Mesodermal cell (in vitro differentiated cells): ENCODE measurements around the gene RHOT2.

Experiments
- H3K27ac ChIP-seq: 2 replicates; pipeline ENCODE4 v1.7.0; 2013; ENCODE audit warnings: mild to moderate bottlenecking, low read depth, low read length, moderate library complexity; ENCODE audit not compliant: severe bottlenecking
- H3K36me3 ChIP-seq: 2 replicates; pipeline ENCODE4 v1.7.1; 2013; ENCODE audit warnings: mild to moderate bottlenecking, low read length, moderate library complexity; ENCODE audit not compliant: control insufficient read depth, insufficient read depth
- H3K4me1 ChIP-seq: one replicate; pipeline ENCODE4 v1.7.1; 2013; ENCODE audit warnings: mild to moderate bottlenecking, low read length; ENCODE audit not compliant: insufficient read depth, control insufficient read depth, poor library complexity, severe bottlenecking
- H3K4me3 ChIP-seq: 2 replicates; pipeline ENCODE4 v1.7.0; 2013; ENCODE audit warnings: low read length, control low read depth, mild to moderate bottlenecking; ENCODE audit not compliant: insufficient read depth, poor library complexity, severe bottlenecking; ENCODE audit errors: extremely low read depth
- H3K9me3 ChIP-seq: 2 replicates; pipeline ENCODE4 v1.7.1; 2013; ENCODE audit warnings: mild to moderate bottlenecking, low read length, moderate library complexity; ENCODE audit not compliant: control insufficient read depth
- WGBS, 2 experiments: methylation state at CpG; one replicate each; pipeline ENCODE4 v1.1.5; 2013; ENCODE audit warnings: missing lambda C conversion rate in 2 of 2; ENCODE audit not compliant: insufficient coverage in 2 of 2; 5-methylcytosine and 5-hydroxymethylcytosine counted together

RHOT2 gene

DNA sequence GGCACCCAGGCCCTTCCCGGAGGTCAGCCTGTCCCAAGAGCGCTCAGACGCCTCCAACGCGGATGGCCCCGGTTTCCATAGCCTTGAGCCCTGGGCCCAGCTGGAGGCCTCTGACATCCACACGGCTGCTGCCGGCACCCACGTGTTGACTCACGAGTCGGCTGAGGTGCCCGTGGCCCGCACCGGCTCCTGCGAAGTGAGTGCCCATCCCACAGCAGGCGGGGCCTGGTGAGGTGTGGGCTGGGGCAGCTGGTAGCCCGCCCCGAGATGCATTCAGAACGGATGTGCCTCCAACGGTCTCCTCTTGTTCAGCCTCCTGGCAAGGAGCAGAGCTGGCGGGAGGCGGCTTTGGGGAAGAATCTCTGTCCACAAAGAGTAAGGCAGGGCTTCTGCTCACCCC is 16.1 kb upstream of the RHOT2 start:
- Histone ChIP-seq H3K9me3 (no peaks in the 10 kb centered on the region), H3K27ac (no peak overlapping the region)
- 93 to 95% methylated on average over 19 to 22 of the region's 22 CpGs for WGBS, 2 experiments

DNA sequence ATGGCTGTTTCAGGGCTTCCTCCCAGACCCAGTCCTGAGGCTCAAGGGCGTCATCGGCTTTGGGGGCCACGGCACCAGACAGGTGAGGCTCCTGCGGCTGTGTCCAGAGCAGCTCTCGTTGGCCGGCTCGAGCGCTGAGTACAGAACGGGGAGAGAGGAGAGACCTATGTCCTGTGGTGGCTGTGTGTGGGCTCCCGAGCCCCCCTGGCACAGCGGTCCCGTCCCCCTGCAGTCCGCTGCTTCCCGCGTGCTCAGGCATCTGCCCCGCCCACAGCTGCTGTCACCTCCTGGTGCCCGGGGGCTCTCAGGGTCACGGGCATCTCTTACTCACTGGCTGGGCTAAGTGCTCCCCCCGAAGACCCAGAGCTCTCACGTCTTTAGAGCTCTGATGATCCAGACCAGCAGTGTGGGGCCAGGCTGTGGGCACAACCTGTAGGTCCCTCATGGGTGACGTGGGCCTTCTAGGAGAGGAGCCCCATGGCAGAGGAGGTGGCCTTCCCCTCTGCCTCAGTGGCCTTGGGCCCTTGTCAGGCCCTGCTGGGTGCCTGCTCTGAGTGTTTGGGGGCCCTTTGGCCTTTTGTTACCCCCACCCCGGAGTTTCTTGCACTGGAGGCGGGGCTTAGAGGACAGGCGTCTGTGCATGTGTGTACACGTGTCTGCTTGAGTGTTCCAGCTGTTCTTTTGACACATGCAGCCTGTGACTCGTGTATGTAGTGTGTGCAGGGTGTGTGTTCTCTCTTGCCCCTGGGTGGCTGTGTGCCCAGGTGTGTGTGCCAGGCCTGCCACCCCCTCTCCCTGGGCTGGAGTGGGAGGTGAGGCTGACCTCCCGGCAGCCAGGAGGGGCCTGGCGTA is 15.3 kb upstream of the RHOT2 start:
- Histone ChIP-seq H3K9me3 (no peaks in the 10 kb centered on the region), H3K4me3 (no peak overlapping the region), H3K36me3 (peaks cover 20% of the 10 kb centered on the region), H3K27ac (no peak overlapping the region), H3K4me1 (peaks cover 7% of the 10 kb centered on the region)
- WGBS, 2 experiments, result 94 to 95% methylated on average over 27 to 28 of the region's 28 CpGs

More for the DNA sequence above, 16.1 kb upstream of the RHOT2 start:
- Histone ChIP-seq H3K4me3 (no peak overlapping the region), H3K4me1 (peaks cover 7% of the 10 kb centered on the region), H3K36me3 (peaks cover 20% of the 10 kb centered on the region)

DNA sequence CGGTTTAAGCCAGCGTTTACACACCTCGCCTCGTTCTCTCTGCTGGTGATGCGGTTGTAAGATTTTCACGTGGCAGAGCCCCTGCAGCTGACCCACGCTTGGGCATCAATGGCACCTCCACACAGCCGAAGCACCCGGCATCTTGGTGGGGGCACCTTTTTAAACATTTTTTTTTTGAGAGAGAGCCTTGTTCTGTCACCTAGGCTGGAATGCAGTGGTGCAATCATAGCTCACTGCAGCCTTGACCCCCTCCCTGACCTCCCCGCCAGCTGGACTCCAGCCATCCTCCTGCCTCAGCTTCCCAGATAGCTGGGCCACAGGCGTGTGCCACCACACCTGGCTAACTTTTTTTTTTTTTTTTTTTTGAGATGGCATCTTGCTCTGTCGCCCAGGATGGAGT is 13.9 kb upstream of the RHOT2 start:
- Histone ChIP-seq H3K4me1 (no peaks in the 10 kb centered on the region), H3K4me3 (no peak overlapping the region), H3K36me3 (peaks cover 25% of the 10 kb centered on the region), H3K9me3 (no peaks in the 10 kb centered on the region), H3K27ac (no peak overlapping the region)
- 93 to 96% methylated on average over 8 to 11 of the region's 12 CpGs for WGBS, 2 experiments

DNA sequence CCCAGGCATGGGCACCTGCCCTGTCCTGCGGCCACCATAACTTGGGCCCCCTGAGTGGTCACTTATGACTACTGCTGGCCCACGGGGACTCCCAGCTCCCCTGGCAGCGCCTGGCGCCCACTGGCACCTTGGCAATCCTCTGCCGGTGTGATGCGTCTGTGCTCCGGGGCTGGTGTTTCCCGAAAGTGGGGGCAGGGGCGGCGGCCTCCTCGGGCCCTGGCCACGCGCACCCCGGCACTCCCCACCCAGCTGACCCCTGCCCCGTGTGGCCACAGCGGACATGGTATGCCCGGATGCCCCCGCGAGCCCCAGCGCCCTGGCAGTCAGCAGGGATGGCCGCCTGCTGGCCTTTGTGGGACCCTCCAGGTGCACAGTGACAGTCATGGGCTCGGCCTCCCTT is 10.4 kb upstream of the RHOT2 start:
- Histone ChIP-seq H3K4me1 (peaks cover 4% of the 10 kb centered on the region), H3K36me3 (peaks cover 21% of the 10 kb centered on the region), H3K9me3 (no peaks in the 10 kb centered on the region), H3K4me3 (no peak overlapping the region), H3K27ac (no peak overlapping the region)
- WGBS, 2 experiments, result 95 to 96% methylated on average over 18 to 20 of the region's 22 CpGs

DNA sequence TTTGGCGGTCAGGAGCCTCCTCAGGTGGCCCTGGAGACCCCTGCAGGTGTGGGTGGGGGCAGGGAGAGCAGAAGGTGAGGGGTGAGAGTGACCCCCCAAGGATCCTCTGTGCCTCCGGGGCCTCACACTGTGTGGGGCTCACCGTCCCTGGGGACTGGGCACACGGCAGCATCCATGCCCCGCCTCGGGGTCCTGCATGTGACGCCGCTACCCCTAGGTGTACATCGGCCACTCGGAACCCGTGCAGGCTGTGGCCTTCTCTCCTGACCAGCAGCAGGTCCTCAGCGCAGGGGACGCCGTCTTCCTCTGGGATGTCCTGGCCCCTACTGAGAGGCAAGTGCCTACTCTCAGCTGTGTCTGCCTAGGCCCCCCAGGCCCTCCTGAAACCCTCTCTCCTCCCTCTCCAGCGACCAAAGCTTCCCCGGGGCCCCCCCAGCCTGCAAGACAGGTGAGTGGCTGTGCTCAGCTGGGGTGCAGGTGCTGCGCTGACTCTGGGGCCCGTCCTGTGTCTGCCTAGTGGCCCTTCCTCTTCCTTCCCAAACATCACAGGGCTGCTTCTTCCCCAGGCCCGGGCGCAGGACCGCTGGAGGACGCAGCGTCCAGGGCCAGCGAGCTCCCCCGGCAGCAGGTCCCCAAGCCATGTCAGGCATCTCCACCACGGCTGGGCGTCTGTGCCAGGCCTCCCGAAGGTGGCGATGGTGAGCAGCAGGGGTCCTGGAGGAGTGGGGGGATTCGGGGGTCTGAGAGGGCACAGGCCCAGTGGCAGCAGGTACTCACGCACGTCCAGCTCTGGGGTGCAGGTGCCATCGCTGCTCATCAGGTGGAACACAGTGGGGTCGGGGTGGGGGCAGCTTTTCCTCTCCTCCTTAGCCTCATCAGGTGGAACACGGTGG is 9.0 kb upstream of the RHOT2 start:
- peaks cover 15% of the 10 kb centered on the region for H3K36me3 ChIP-seq
- H3K4me3 ChIP-seq, result no peak overlapping the region
- no peaks in the 10 kb centered on the region for H3K9me3 ChIP-seq
- WGBS, 2 experiments, result 93 to 95% methylated on average over 31 to 34 of the region's 35 CpGs
- no peak overlapping the region for H3K27ac ChIP-seq
- H3K4me1 ChIP-seq, result peaks cover 4% of the 10 kb centered on the region

DNA sequence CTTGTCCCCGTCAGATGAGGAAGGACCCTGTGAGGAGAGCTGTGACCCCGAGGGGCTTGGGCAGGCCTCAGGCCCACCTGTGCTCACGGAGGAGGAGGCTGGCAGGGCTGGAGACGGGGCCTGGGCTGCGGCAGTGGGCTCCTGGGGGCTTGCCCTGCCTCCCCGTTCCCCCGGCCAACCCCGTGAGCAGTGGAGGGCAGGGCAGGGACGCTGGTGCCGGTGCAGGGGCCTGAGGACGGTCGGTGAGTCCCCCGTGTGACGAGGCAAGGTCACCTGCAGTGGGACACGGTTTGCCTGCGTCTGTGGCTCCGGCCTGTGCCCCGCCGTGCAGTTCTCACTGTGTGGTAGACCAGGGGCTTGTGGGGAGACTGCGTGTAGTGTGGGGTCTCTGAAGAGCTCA is 8.3 kb upstream of the RHOT2 start:
- 88 to 93% methylated on average over 19 to 20 of the region's 20 CpGs for WGBS, 2 experiments
- peaks cover 13% of the 10 kb centered on the region for H3K36me3 ChIP-seq

DNA sequence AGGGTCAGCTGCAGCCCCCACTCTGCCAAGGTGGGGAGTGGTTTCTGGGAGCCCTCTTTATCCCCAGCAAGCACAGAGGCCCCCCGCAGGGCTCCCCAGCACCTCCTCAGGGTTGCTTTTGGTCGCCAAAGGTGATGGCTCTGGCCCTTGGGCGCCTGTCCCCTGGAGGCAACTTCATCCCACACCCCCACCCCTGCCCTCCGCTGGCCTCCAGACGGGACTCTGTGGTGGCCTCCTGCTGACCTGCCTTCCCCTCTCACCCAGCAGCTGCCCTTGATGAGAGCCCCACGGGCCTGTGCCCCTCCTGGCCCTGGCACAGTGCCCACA is 7.8 kb upstream of the RHOT2 start:
- Histone ChIP-seq H3K36me3 (peaks cover 13% of the 10 kb centered on the region), H3K4me1 (peaks cover 4% of the 10 kb centered on the region), H3K4me3 (no peak overlapping the region), H3K9me3 (no peaks in the 10 kb centered on the region), H3K27ac (no peak overlapping the region)
- 75 to 80% methylated on average over 5 to 6 of the region's 6 CpGs for WGBS, 2 experiments

More for the DNA sequence above, 8.3 kb upstream of the RHOT2 start:
- Histone ChIP-seq H3K9me3 (no peaks in the 10 kb centered on the region), H3K4me3 (no peak overlapping the region), H3K27ac (no peak overlapping the region), H3K4me1 (peaks cover 4% of the 10 kb centered on the region)

DNA sequence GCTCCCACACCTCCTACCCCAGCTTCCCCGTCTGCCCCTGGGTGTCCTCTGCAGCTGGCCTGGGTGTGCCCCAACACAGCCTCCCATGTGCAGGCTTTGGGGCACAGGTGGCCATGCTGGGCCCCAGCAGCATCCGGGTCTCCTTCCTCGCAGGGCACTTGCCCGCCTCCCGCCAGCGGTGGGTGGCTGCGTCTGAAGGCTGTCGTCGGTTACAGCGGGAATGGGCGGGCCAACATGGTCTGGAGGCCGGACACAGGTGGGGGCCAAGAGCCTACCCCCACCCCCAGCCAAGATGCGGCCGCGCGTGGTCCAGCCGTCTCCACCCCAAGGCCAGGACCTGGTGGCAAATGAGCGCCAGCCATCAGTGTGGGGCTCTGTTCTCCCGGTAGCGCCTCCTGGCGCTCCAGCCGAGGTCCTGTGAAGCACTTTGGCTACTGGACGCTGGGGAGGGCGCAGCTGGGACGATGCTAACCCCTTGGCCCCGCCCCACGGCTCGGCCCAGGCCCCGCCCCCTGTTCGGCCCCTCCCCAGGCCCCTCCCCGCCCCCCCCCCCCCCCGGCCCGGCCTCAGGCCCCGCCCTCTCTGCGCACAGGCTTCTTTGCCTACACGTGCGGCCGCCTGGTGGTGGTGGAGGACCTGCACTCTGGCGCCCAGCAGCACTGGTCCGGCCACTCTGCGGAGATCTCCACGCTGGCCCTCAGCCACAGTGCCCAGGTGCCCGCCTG is 7.3 kb upstream of the RHOT2 start:
- H3K36me3 ChIP-seq, result peaks cover 13% of the 10 kb centered on the region
- no peak overlapping the region for H3K4me3 ChIP-seq
- peaks cover 4% of the 10 kb centered on the region for H3K4me1 ChIP-seq
- no peak overlapping the region for H3K27ac ChIP-seq
- H3K9me3 ChIP-seq, result no peaks in the 10 kb centered on the region
- 34 to 55% methylated on average over 14 to 30 of the region's 43 CpGs for WGBS, 2 experiments

DNA sequence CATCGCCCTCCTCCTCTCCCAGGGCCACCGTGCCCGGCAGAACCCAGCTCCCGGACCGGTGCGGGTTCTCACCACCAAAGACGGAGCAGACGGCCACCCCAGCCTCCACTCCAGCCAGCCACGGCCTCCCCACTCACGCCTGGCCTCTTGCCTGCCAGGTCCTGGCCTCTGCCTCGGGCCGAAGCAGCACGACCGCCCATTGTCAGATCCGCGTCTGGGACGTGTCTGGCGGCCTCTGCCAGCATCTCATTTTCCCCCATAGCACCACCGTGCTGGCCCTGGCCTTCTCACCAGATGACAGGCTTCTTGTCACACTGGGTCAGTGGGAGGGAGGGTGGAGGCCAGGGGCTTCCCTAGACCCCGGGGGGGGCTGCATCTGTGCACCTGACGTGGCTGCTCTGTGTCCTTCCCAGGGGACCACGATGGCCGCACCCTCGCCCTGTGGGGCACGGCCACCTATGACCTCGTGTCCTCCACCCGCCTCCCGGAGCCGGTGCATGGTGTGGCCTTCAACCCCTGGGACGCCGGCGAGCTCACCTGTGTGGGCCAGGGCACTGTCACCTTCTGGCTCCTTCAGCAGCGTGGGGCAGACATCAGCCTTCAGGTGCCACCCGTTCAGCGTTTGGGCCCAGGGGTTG is 6.6 kb upstream of the RHOT2 start:
- no peak overlapping the region for H3K4me3 ChIP-seq
- H3K36me3 ChIP-seq, result peaks cover 9% of the 10 kb centered on the region
- no peaks in the 10 kb centered on the region for H3K9me3 ChIP-seq
- WGBS, 2 experiments, result 80 to 88% methylated on average over 28 to 29 of the region's 35 CpGs
- peaks cover 4% of the 10 kb centered on the region for H3K4me1 ChIP-seq
- H3K27ac ChIP-seq, result no peak overlapping the region

DNA sequence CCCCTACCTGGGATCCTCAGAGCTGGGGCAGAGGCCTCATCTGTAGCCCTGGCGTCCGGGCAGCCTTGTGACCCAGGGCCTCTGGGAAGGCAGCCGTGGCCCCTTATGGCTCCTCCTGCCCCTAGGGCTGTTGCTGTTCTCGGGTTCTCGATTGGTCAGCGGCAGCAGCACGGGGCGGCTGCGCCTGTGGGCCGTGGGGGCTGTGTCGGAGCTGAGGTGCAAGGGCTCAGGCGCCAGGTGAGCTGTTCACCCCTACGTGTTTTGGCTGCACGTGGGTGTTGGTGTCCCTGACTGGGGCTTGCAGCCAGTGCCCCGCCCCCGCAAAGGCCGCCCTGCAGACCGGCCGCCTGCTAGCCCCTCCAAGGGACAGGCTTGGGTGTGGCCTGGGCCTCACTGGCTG is 5.8 kb upstream of the RHOT2 start:
- Histone ChIP-seq H3K36me3 (peaks cover 9% of the 10 kb centered on the region), H3K4me1 (peaks cover 4% of the 10 kb centered on the region), H3K27ac (no peak overlapping the region), H3K4me3 (no peak overlapping the region), H3K9me3 (no peaks in the 10 kb centered on the region)
- 97% methylated on average over 18 to 19 of the region's 19 CpGs for WGBS, 2 experiments
